AML-193 (cell line): ENCODE data around the gene ELL.
A peak's percentile ranks its signal among the peaks of the same experiment; 100 is the strongest.

Source experiments
- DNase-seq, 2 experiments: peaks; one replicate each; lab custom pipeline; 2025; lab: John Stamatoyannopoulos, UW

Gene ELL

GRCh38 chr19:18469069-18469846 lies 52.6 kb downstream of the ELL start:
- peak; percentile 16 to 21 for DNase-seq

GRCh38 chr19:18468517-18468916 lies 53.4 kb downstream of the ELL start:
- no peak for DNase-seq

GRCh38 chr19:18467978-18468377 lies 53.9 kb downstream of the ELL start:
- DNase-seq: no peak

- DNase-seq: no peak
Measured at GRCh38 chr19:18466354-18466753, 55.5 kb downstream of the ELL start.

GRCh38 chr19:18465964-18466339 lies 55.9 kb downstream of the ELL start:
- no peak for DNase-seq

GRCh38 chr19:18465214-18465963 lies 56.5 kb downstream of the ELL start:
- no peak for DNase-seq

- no peak for DNase-seq
Measured at GRCh38 chr19:18464646-18465045, 57.2 kb downstream of the ELL start.

GRCh38 chr19:18461471-18461870 lies 60.4 kb downstream of the ELL start:
- DNase-seq: no peak

GRCh38 chr19:18460900-18461299 lies 61.0 kb downstream of the ELL start:
- no peak for DNase-seq

GRCh38 chr19:18457483-18458331 lies 64.2 kb downstream of the ELL start:
- no peak for DNase-seq

- DNase-seq: no peak
Measured at GRCh38 chr19:18456974-18457373, 64.9 kb downstream of the ELL start.

GRCh38 chr19:18456279-18456678 lies 65.6 kb downstream of the ELL start:
- DNase-seq: no peak

GRCh38 chr19:18453269-18454024 lies 68.4 kb downstream of the ELL start:
- no peak for DNase-seq

- DNase-seq: no peak
Measured at GRCh38 chr19:18452386-18452785, 69.5 kb downstream of the ELL start.

GRCh38 chr19:18450931-18451836 lies 70.7 kb downstream of the ELL start:
- DNase-seq: peak; percentile 38 to 39

GRCh38 chr19:18450021-18450930 lies 71.6 kb downstream of the ELL start:
- no peak for DNase-seq

- DNase-seq: no peak
Measured at GRCh38 chr19:18449552-18449951, 72.3 kb downstream of the ELL start.

- no peak for DNase-seq
Measured at GRCh38 chr19:18446811-18447359, 75.0 kb downstream of the ELL start.

GRCh38 chr19:18446145-18446810 lies 75.6 kb downstream of the ELL start:
- no peak for DNase-seq
